Endometrial microvascular endothelial cells (primary cell): Measurements from ENCODE around the gene CHI3L1. TPM values are rescaled to one million over a fixed set of nuclear protein-coding genes. Genes with fewer than 3 reads are reported as not detected.

Experiments
- total RNA-seq: library from RNA; depleted of rRNA; stranded (reverse); fragments of >200 nt; gene quantifications from one replicate; pipeline ENCODE4 v1.2.3, GENCODE V29; 2015; ENCODE audit errors: inconsistent ontology term

Gene CHI3L1
- total RNA-seq, 1 donor from 2014 or later: not detected

Other genes starting within 250 kb of the CHI3L1 start
- 96.9 TPM for gene ADIPOR1, start 228.4 kb downstream of the CHI3L1 start, total RNA-seq
- gene CYB5R1, start 219.4 kb downstream of the CHI3L1 start, total RNA-seq: 45.9 TPM
- 81.2 TPM for gene TMEM183A, start 179.3 kb downstream of the CHI3L1 start, total RNA-seq
- gene PPFIA4, start 160.2 kb downstream of the CHI3L1 start, total RNA-seq: 0.09 TPM
- gene MYOG, start 100.7 kb downstream of the CHI3L1 start, total RNA-seq: not detected
- gene ADORA1, start 59.0 kb downstream of the CHI3L1 start, total RNA-seq: not detected
- not detected for gene MYBPH, start 10.9 kb downstream of the CHI3L1 start, total RNA-seq
- gene CHIT1, start 43.0 kb upstream of the CHI3L1 start, total RNA-seq: not detected
- gene BTG2, start 118.8 kb upstream of the CHI3L1 start, total RNA-seq: 21.4 TPM
- gene FMOD, start 164.4 kb upstream of the CHI3L1 start, total RNA-seq: not detected